ENCODE data around the gene APOBEC3F.
"Not testable (repeated sequence)": the region's sequence is repeated elsewhere in the genome, so short reads cannot be mapped to it uniquely, and the experiment has no call there.

Gene APOBEC3F

GRCh38 chr22:39030705-39031104 is 10.0 kb upstream of the APOBEC3F start:
- no peak for TF ChIP-seq CTCF (IDR thresholded peaks at IDR 0.05; ENCODE audit: borderline replicate concordance, insufficient read depth, low read depth, low read length)
- H3K4me3 ChIP-seq (ENCODE audit: low read depth, low read length) = no peak overlapping the region

- H3K4me3 ChIP-seq (ENCODE audit: low read depth, low read length) = not testable (repeated sequence)
These were observed 9.0 kb upstream of the APOBEC3F start for GRCh38 chr22:39031434-39032295.

- not testable (repeated sequence) for H3K4me3 ChIP-seq (ENCODE audit: low read depth, low read length)
These were observed 3.6 kb upstream of the APOBEC3F start for GRCh38 chr22:39037071-39037470.

- H3K4me3 ChIP-seq (ENCODE audit: low read depth, low read length) = no peak overlapping the region
- no peak for TF ChIP-seq CTCF (IDR thresholded peaks at IDR 0.05; ENCODE audit: borderline replicate concordance, insufficient read depth, low read depth, low read length)
These were observed 1.1 kb upstream of the APOBEC3F start for GRCh38 chr22:39039306-39040126.

- not testable (repeated sequence) for H3K4me3 ChIP-seq (ENCODE audit: low read depth, low read length)
These were observed 518 bp upstream of the APOBEC3F start for GRCh38 chr22:39040155-39040537.

- no peak for TF ChIP-seq CTCF (IDR thresholded peaks at IDR 0.05; ENCODE audit: borderline replicate concordance, insufficient read depth, low read depth, low read length)
- peak overlapping the region; percentile 10 for H3K4me3 ChIP-seq (ENCODE audit: low read depth, low read length)
These were observed 1.2 kb downstream of the APOBEC3F start for GRCh38 chr22:39041908-39042307.

- H3K4me3 ChIP-seq (ENCODE audit: low read depth, low read length) = not testable (repeated sequence)
These were observed 2.4 kb downstream of the APOBEC3F start for GRCh38 chr22:39043063-39043462.

- H3K4me3 ChIP-seq (ENCODE audit: low read depth, low read length) = not testable (repeated sequence)
These were observed 4.5 kb downstream of the APOBEC3F start for GRCh38 chr22:39045136-39045535.

- H3K4me3 ChIP-seq (ENCODE audit: low read depth, low read length) = not testable (repeated sequence)
These were observed 8.8 kb downstream of the APOBEC3F start for GRCh38 chr22:39049486-39049885.

- not testable (repeated sequence) for H3K4me3 ChIP-seq (ENCODE audit: low read depth, low read length)
These were observed 11.3 kb downstream of the APOBEC3F start for GRCh38 chr22:39051844-39052495.

- TF ChIP-seq CTCF (IDR thresholded peaks at IDR 0.05; ENCODE audit: borderline replicate concordance, insufficient read depth, low read depth, low read length) = no peak
- no peak overlapping the region for H3K4me3 ChIP-seq (ENCODE audit: low read depth, low read length)
These were observed 15.0 kb downstream of the APOBEC3F start for GRCh38 chr22:39055658-39056057.

- not testable (repeated sequence) for H3K4me3 ChIP-seq (ENCODE audit: low read depth, low read length)
These were observed 20.6 kb downstream of the APOBEC3F start for GRCh38 chr22:39061290-39061689.

GRCh38 chr22:39061951-39062350 is 21.3 kb downstream of the APOBEC3F start:
- H3K4me3 ChIP-seq (ENCODE audit: low read depth, low read length) = not testable (repeated sequence)

GRCh38 chr22:39063904-39064303 is 23.2 kb downstream of the APOBEC3F start:
- not testable (repeated sequence) for H3K4me3 ChIP-seq (ENCODE audit: low read depth, low read length)

All from GM12875 (cell line).